HCT116 (cell line): ENCODE results near the gene LCN9.

ENCODE experiments used
- RAD21 ChIP-seq: IDR thresholded peaks from 2 replicates; pipeline ENCODE4 v1.6.1; 2012; ENCODE audit warnings: low read depth, mild to moderate bottlenecking
- TF ChIP-seq, protein P1 (sequence below): IDR thresholded peaks from 2 replicates; pipeline ENCODE4 v1.6.1; 2012; ENCODE audit warnings: low read depth

DNA sequence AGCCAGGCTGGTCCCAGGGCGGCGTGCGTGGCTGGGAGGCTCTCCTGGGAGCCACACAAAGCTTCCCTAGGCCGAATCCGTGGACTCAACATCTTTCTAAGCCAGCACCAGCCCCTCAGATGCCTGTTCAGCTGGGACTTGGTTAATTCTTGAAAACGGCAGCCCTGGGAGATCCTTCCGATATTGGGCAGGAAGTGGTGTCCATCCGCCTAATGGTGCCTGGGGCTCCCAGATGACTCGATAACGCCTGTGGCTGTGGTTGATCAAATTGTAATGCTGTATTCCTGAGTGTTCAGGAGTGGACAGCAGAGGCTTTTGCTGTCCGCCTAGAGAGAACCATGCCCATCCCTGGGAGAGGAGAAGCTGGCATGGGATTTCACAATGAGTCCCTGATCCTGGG, 52.9 kb downstream of the LCN9 start:
- TF ChIP-seq, protein P1, sequence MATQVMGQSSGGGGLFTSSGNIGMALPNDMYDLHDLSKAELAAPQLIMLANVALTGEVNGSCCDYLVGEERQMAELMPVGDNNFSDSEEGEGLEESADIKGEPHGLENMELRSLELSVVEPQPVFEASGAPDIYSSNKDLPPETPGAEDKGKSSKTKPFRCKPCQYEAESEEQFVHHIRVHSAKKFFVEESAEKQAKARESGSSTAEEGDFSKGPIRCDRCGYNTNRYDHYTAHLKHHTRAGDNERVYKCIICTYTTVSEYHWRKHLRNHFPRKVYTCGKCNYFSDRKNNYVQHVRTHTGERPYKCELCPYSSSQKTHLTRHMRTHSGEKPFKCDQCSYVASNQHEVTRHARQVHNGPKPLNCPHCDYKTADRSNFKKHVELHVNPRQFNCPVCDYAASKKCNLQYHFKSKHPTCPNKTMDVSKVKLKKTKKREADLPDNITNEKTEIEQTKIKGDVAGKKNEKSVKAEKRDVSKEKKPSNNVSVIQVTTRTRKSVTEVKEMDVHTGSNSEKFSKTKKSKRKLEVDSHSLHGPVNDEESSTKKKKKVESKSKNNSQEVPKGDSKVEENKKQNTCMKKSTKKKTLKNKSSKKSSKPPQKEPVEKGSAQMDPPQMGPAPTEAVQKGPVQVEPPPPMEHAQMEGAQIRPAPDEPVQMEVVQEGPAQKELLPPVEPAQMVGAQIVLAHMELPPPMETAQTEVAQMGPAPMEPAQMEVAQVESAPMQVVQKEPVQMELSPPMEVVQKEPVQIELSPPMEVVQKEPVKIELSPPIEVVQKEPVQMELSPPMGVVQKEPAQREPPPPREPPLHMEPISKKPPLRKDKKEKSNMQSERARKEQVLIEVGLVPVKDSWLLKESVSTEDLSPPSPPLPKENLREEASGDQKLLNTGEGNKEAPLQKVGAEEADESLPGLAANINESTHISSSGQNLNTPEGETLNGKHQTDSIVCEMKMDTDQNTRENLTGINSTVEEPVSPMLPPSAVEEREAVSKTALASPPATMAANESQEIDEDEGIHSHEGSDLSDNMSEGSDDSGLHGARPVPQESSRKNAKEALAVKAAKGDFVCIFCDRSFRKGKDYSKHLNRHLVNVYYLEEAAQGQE = no peak
- TF ChIP-seq RAD21 = no peak
